CD4-positive, alpha-beta T cell treated with Interleukin-2 at 100 ng/mL for 4 hours (primary cell): Measurements from ENCODE around the gene ADRM1.

ENCODE experiments used
- DNase-seq: peaks from one replicate; pipeline ENCODE4 v3.0.0-alpha.2; 2020; ENCODE audit warnings: low spot score

The ADRM1 gene

GRCh38 chr20:62298577-62299249, 4.1 kb upstream of the ADRM1 start:
- no peak for DNase-seq

GRCh38 chr20:62299666-62300236, 3.0 kb upstream of the ADRM1 start:
- DNase-seq = no peak

- no peak for DNase-seq
These were observed 2.5 kb upstream of the ADRM1 start for GRCh38 chr20:62300319-62300718.

GRCh38 chr20:62301111-62301668, 1.6 kb upstream of the ADRM1 start:
- DNase-seq = no peak

GRCh38 chr20:62301773-62302340, 940 bp upstream of the ADRM1 start:
- DNase-seq = peak; percentile 89

- DNase-seq = no peak
These were observed 204 bp downstream of the ADRM1 start for GRCh38 chr20:62303062-62303339.

- DNase-seq = no peak
These were observed 786 bp downstream of the ADRM1 start for GRCh38 chr20:62303340-62304226.

GRCh38 chr20:62304331-62305148, 1.7 kb downstream of the ADRM1 start:
- no peak for DNase-seq

- no peak for DNase-seq
These were observed 2.5 kb downstream of the ADRM1 start for GRCh38 chr20:62305149-62305764.

- no peak for DNase-seq
These were observed 3.1 kb downstream of the ADRM1 start for GRCh38 chr20:62305765-62306413.

- DNase-seq = no peak
These were observed 3.8 kb downstream of the ADRM1 start for GRCh38 chr20:62306414-62307187.

- no peak for DNase-seq
These were observed 4.7 kb downstream of the ADRM1 start for GRCh38 chr20:62307226-62308101.

GRCh38 chr20:62308102-62308822, 5.5 kb downstream of the ADRM1 start:
- DNase-seq = no peak

GRCh38 chr20:62309198-62309944, 6.6 kb downstream of the ADRM1 start:
- no peak for DNase-seq

- no peak for DNase-seq
These were observed 7.4 kb downstream of the ADRM1 start for GRCh38 chr20:62309947-62310756.

- no peak for DNase-seq
These were observed 7.9 kb downstream of the ADRM1 start for GRCh38 chr20:62310757-62311121.

- DNase-seq = no peak
These were observed 8.4 kb downstream of the ADRM1 start for GRCh38 chr20:62311150-62311549.
